SK-N-SH treated with all-trans-retinoic acid at 6 μM for 48 hours (cell line): Measurements from ENCODE around the gene SYNE1.

ENCODE experiments used
- ESRRG ChIP-seq: fragments of 250-450 bp; sonication (Bioruptor Pico); IDR thresholded peaks from 2 replicates; pipeline ENCODE4 v1.6.1; 2021; ENCODE audit warnings: mild to moderate bottlenecking
- TF ChIP-seq, protein P1 (sequence below): fragments of 250-450 bp; sonication (Bioruptor Pico); IDR thresholded peaks from 2 replicates; pipeline ENCODE4 v1.8.0; 2020; ENCODE audit warnings: mild to moderate bottlenecking, moderate library complexity, borderline replicate concordance

DNA sequence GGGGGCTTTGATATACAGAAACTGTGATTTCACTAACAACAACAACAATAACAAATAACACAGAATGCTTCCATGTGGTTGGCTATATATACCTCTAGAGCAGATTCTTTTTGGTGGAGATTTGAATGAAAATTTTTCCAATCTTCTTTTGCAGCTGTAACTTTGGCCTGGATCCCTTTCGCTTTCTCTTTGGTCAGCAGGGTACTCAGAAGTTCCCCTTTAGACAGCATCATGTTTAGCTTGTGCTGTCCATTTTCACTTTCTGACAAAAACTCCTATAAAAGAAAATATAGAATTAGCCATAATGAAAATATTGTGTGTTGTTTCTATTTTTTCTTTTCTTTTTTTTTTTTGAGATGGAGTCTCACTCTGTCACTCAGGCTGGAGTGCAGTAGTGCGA is 264.2 kb downstream of the SYNE1 start:
- TF ChIP-seq ESRRG (CRISPR knock-in tag) = no peak
- TF ChIP-seq, protein P1, sequence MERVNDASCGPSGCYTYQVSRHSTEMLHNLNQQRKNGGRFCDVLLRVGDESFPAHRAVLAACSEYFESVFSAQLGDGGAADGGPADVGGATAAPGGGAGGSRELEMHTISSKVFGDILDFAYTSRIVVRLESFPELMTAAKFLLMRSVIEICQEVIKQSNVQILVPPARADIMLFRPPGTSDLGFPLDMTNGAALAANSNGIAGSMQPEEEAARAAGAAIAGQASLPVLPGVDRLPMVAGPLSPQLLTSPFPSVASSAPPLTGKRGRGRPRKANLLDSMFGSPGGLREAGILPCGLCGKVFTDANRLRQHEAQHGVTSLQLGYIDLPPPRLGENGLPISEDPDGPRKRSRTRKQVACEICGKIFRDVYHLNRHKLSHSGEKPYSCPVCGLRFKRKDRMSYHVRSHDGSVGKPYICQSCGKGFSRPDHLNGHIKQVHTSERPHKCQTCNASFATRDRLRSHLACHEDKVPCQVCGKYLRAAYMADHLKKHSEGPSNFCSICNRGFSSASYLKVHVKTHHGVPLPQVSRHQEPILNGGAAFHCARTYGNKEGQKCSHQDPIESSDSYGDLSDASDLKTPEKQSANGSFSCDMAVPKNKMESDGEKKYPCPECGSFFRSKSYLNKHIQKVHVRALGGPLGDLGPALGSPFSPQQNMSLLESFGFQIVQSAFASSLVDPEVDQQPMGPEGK (CRISPR knock-in tag) = no peak
